GM20000 (cell line): ENCODE data around the gene PPM1G.
"Not testable (repeated sequence)": the region's sequence is repeated elsewhere in the genome, so short reads cannot be mapped to it uniquely, and the experiment has no call there.

ENCODE experiments used
- DNase-seq: peaks from one replicate; pipeline ENCODE4 v3.0.0; 2012; ENCODE audit warnings: low spot score
- TF ChIP-seq, protein P1 (sequence below): IDR thresholded peaks from 2 replicates; pipeline ENCODE4 v1.5.1; 2012; ENCODE audit warnings: mild to moderate bottlenecking, control low read depth; ENCODE audit errors: extremely low read depth, missing control alignments

The PPM1G gene

DNA sequence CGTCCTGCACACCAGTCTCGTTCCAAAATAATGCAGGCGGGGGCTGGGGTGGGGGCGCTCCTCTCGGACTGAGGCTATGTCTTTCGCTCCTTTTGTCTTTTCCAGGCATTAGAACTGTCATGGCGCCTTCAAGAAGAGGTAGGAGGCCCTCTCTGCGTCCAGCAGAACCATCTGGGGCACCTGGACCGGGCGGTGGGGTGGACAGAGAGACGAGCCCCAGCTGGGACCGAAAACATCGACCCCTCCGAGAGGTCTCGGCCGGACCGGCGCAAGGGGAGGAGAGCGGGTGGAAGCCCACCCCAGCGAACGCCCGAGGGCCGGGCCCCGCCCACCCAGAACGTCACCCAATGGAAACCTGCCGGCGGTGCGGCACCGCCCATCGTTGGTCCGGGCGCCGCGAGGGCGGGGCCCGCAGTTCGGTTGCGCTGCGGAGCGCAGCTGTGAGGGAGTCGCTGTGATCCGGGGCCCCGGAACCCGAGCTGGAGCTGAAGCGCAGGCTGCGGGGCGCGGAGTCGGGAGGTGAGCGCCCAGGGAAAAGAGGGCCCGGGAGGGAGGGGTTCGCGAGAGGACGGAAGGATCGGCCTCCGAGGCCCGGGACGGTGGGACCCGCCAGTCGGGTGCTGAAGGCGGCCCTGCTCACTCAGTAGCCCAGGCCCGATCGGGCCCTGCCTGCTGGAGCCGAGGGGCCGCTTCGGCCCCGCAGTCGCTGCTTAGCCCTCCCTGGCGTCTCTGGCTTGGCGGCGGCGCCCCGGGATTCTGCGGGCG lies 19.0 kb upstream of the PPM1G start, which contains the start of gene NRBP1:
NRBP1 (plus strand) TSS at position 419 of the 765 bp plus-strand sequence. CDS start 4,643 bp downstream, outside the sequence.
- DNase-seq = peak; percentile 96
- TF ChIP-seq, protein P1, sequence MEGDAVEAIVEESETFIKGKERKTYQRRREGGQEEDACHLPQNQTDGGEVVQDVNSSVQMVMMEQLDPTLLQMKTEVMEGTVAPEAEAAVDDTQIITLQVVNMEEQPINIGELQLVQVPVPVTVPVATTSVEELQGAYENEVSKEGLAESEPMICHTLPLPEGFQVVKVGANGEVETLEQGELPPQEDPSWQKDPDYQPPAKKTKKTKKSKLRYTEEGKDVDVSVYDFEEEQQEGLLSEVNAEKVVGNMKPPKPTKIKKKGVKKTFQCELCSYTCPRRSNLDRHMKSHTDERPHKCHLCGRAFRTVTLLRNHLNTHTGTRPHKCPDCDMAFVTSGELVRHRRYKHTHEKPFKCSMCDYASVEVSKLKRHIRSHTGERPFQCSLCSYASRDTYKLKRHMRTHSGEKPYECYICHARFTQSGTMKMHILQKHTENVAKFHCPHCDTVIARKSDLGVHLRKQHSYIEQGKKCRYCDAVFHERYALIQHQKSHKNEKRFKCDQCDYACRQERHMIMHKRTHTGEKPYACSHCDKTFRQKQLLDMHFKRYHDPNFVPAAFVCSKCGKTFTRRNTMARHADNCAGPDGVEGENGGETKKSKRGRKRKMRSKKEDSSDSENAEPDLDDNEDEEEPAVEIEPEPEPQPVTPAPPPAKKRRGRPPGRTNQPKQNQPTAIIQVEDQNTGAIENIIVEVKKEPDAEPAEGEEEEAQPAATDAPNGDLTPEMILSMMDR = no peak

DNA sequence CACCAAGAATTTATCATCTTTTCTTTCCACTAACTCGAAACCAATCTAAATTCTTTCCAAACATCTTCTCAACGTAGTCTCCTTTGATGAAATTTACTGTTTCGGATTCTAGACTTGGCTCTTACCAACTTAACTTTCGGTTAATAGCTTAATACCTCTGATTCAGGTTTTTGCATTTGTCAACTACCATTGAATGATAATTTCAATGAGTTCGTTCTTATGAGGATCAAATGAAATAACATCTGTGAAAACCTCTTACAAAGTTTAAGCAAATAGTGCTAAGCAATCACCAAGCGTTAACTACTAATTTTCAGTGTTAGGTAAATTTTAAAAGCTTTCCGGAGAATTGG lies 18.4 kb upstream of the PPM1G start:
- TF ChIP-seq, protein P1 = no peak
- no peak for DNase-seq

DNA sequence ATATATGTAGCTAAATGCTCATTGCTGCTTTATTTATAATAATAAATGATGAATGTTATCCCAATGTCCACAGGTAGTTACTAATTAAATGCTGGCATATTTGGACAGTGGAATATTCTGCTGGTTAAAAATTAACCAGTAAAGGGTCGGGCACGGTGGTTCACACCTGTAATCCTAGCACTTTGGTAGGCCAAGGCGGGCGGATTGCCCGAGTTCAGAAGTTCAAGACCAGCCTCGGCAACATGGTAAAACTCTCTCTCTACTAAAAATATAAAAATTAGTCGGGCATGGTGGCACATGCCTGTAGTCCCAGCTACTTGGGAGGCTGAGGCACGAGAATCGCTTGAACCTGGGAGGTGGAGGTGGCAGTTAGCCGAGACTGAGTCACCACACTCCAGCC lies 15.6 kb upstream of the PPM1G start:
- DNase-seq = not testable (repeated sequence)

DNA sequence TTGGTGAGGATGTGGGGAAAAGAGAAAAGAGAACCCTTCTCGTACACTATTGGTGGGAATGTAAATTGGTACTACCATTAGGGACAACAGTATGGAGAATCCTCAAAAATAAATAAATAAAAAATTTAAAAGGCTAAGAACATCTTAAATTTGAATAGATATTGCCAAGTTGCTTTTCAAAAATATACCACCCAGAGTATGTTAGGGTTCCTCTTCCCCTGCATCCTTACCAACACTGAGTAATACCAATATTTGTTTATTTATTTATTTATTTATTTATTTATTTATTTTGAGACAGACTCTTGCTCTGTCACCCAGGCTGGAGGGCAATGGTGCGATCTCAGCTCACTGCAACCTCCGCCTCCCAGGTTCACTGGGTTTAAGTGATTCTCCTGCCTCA lies 13.6 kb upstream of the PPM1G start:
- TF ChIP-seq, protein P1 = no peak
- DNase-seq = no peak

DNA sequence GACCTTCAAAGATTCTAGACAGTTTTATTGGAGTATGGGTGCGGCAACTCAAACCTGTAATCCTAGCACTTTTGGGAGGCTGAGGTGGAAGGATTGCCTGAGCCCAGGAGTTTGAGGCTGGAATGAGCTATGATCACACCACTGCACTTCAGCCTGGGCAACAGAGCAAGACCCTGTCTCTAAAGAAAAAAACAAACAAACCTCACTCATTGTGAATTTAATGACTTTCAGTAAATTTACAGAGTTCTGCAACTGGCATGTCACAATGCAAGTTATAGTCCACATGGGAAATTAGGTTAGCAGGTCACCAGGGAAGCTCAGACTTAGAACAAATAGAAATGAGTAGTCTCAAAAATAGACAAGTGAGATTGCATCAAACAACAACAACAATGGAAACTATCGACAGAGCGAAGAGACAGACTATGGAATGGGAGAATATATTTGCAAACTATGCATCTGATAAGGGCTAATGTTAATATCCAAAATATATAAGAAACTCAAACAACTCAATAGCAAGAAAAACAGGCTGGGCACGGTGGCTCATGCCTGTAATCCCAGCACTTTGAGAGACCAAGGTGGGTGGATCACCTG lies 12.4 kb upstream of the PPM1G start:
- TF ChIP-seq, protein P1 = no peak
- DNase-seq = no peak

DNA sequence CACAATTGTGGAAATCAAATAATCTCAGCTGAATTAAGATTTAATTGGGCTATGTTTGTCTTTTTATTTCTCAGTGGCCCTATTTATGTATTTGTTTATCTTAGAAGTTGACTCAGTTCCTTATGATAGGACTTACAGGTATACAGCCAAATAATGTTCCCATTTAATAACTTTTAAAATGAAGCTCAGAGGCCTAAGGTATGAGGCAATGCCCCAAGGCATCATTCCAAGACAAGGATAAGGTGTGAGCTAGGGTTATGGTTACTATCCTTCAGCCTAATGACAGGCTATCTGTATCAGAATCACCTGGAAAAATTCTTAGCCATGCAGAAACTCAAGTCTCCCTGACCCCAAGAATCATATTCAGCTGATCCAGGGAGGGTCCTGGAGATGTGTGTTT lies 11.6 kb upstream of the PPM1G start:
- DNase-seq = no peak
- TF ChIP-seq, protein P1 = no peak

DNA sequence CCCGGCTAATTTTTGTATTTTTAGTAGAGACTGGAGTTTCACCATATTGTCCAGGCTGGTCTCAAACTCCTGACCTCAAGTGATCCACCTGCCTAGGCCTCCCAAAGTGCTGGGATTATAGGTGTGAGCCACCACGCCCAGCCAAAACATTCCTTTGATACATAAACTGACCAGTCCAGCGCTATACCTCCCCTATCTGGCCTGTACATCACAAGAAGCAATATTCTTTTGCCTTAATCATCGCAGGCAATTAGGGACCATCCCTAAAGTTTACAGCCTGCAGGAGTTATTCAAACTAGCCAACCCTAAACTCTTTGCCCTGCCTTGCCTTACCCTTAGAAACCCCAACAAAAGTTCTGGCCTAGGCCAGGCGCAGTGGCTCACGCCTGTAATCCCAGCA lies 6.8 kb upstream of the PPM1G start:
- no peak for DNase-seq
- TF ChIP-seq, protein P1 = no peak
